Stimulated activated CD8-positive, alpha-beta memory T cell treated with anti-CD3 and anti-CD28 coated beads, Interleukin-15, amount 100 ng/mL, for 24 hours (primary cell): ENCODE results near the gene DIPK1A.

ENCODE experiments used
- DNase-seq: peaks from one replicate; pipeline ENCODE4 v3.0.0-alpha.2; 2020; ENCODE audit warnings: low read depth

Gene DIPK1A

GRCh38 chr1:92876351-92876750, 84.9 kb downstream of the DIPK1A start:
- DNase-seq, result no peak

- DNase-seq, result no peak
Observed at GRCh38 chr1:92874987-92875386, 86.3 kb downstream of the DIPK1A start.

GRCh38 chr1:92872719-92873118, 88.5 kb downstream of the DIPK1A start:
- DNase-seq, result no peak

GRCh38 chr1:92870591-92870990, 90.7 kb downstream of the DIPK1A start:
- no peak for DNase-seq

GRCh38 chr1:92864131-92864530, 97.1 kb downstream of the DIPK1A start:
- DNase-seq, result no peak

- no peak for DNase-seq
Observed at GRCh38 chr1:92862605-92863004, 98.7 kb downstream of the DIPK1A start.

GRCh38 chr1:92859400-92860039, 101.7 kb downstream of the DIPK1A start:
- no peak for DNase-seq

- no peak for DNase-seq
Observed at GRCh38 chr1:92858564-92859399, 102.5 kb downstream of the DIPK1A start.

GRCh38 chr1:92857817-92858216, 103.4 kb downstream of the DIPK1A start:
- DNase-seq, result no peak

GRCh38 chr1:92855236-92855635, 106.0 kb downstream of the DIPK1A start:
- no peak for DNase-seq

GRCh38 chr1:92854101-92854785, 107.0 kb downstream of the DIPK1A start:
- DNase-seq, result no peak

GRCh38 chr1:92853299-92853698, 108.0 kb downstream of the DIPK1A start:
- no peak for DNase-seq

GRCh38 chr1:92851729-92852128, 109.5 kb downstream of the DIPK1A start:
- no peak for DNase-seq

- DNase-seq, result no peak
Observed at GRCh38 chr1:92850019-92850418, 111.2 kb downstream of the DIPK1A start.

GRCh38 chr1:92848201-92848600, 113.1 kb downstream of the DIPK1A start:
- DNase-seq, result no peak

- DNase-seq, result no peak
Observed at GRCh38 chr1:92845908-92846307, 115.4 kb downstream of the DIPK1A start.

- no peak for DNase-seq
Observed at GRCh38 chr1:92844439-92844838, 116.8 kb downstream of the DIPK1A start.

- no peak for DNase-seq
Observed at GRCh38 chr1:92843429-92844352, 117.6 kb downstream of the DIPK1A start.

GRCh38 chr1:92843046-92843423, 118.2 kb downstream of the DIPK1A start:
- DNase-seq, result no peak

GRCh38 chr1:92842082-92843045, 118.9 kb downstream of the DIPK1A start:
- DNase-seq, result no peak

- no peak for DNase-seq
Observed at GRCh38 chr1:92840600-92840999, 120.7 kb downstream of the DIPK1A start.
